ENCODE results near the gene ZC3H4. TPM values are rescaled to one million over a fixed set of nuclear protein-coding genes. Genes with fewer than 3 reads are reported as not detected.

The ZC3H4 gene
- total RNA-seq, 1 experiment from 2014 or later: 51.9 TPM

- peak overlapping the region; percentile 62 for H3K27ac ChIP-seq
- no peaks in the 10 kb centered on the region for H3K9me3 ChIP-seq (ENCODE audit: insufficient read depth, low read depth)
- H3K79me2 ChIP-seq (ENCODE audit: low read depth): peaks cover 90% of the 10 kb centered on the region
- TF ChIP-seq CTCF (conservative IDR thresholded peaks at IDR 0.05) (no peak), EZH2 (IDR thresholded peaks at IDR 0.05; ENCODE audit: low read depth) (no peak)
- peaks cover 44% of the 10 kb centered on the region for H3F3A ChIP-seq (ENCODE audit: insufficient read depth, low read depth)
- H4K20me1 ChIP-seq (ENCODE audit: insufficient read depth): peaks cover 21% of the 10 kb centered on the region; the same call in 1 of the 2 replicates
- H3K4me1 ChIP-seq (replicated peaks; ENCODE audit: insufficient read depth): peaks cover 43% of the 10 kb centered on the region
- H2AFZ ChIP-seq: no peak overlapping the region
- CTCF ChIA-PET: no interaction called here
- H3K36me3 ChIP-seq (ENCODE audit: low read depth): peaks cover 27% of the 10 kb centered on the region
- no peaks in the 10 kb centered on the region for H3K27me3 ChIP-seq (ENCODE audit: insufficient read depth, low read depth)
- no peak overlapping the region for H3K4me3 ChIP-seq
- DNase-seq: no peak
- BruUV-seq (replicated peaks): no TSS peak
- H3K4me2 ChIP-seq: peak overlapping the region; percentile 65
- no peaks in the 10 kb centered on the region for H3K9me2 ChIP-seq (ENCODE audit: insufficient read depth)
- POLR2A ChIA-PET (ENCODE audit: unreplicated experiment): interaction anchor here (0.5 kb wide), 1 partner anchor 199 kb away, joined by 17 read pairs; no protein-coding TSS in a partner anchor
- intact Hi-C loops (cut with micrococcal nuclease; ENCODE audit: unreplicated experiment): no loop called here
Measured at GRCh38 chr19:47106821-47107201, 6.8 kb downstream of the ZC3H4 start.

DNA sequence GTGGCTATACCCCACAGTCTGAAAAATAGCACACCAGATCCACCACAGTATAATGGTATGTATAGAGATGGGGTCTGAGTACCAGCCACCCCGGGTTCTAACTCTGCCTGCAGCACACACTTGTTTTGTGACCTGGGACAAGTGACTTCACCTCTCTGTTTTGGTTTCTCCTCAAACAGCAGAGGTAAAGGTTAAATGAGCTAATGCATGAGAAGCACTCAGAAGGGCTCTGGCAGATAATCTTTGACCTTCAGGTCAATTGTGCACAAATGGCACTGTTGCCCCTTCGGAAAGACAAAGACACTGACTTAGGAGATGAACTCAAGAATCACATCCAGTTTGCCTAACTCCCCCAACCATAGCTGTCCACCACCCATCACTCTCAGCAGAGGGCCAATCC is 7.7 kb downstream of the ZC3H4 start:
- CTCF ChIA-PET: no interaction called here
- Histone ChIP-seq H3K27ac (no peak overlapping the region), H2AFZ (no peak overlapping the region), H3K79me2 (ENCODE audit: low read depth) (peaks cover 90% of the 10 kb centered on the region), H3K4me1 (replicated peaks; ENCODE audit: insufficient read depth) (peaks cover 43% of the 10 kb centered on the region), H3F3A (ENCODE audit: insufficient read depth, low read depth) (peaks cover 44% of the 10 kb centered on the region), H3K9me3 (ENCODE audit: insufficient read depth, low read depth) (no peaks in the 10 kb centered on the region), H3K9me2 (ENCODE audit: insufficient read depth) (no peaks in the 10 kb centered on the region), H3K27me3 (ENCODE audit: insufficient read depth, low read depth) (no peaks in the 10 kb centered on the region), H4K20me1 (ENCODE audit: insufficient read depth) (peaks cover 21% of the 10 kb centered on the region; the same call in 1 of the 2 replicates), H3K4me2 (no peak overlapping the region), H3K4me3 (no peak overlapping the region), H3K36me3 (ENCODE audit: low read depth) (peaks cover 27% of the 10 kb centered on the region)
- BruUV-seq (replicated peaks): no TSS peak
- DNase-seq: no peak
- no peak for TF ChIP-seq EZH2 (IDR thresholded peaks at IDR 0.05; ENCODE audit: low read depth)
- no peak for TF ChIP-seq CTCF (conservative IDR thresholded peaks at IDR 0.05)
- intact Hi-C loops (cut with micrococcal nuclease; ENCODE audit: unreplicated experiment): no loop called here
- POLR2A ChIA-PET (ENCODE audit: unreplicated experiment): no interaction called here

DNA sequence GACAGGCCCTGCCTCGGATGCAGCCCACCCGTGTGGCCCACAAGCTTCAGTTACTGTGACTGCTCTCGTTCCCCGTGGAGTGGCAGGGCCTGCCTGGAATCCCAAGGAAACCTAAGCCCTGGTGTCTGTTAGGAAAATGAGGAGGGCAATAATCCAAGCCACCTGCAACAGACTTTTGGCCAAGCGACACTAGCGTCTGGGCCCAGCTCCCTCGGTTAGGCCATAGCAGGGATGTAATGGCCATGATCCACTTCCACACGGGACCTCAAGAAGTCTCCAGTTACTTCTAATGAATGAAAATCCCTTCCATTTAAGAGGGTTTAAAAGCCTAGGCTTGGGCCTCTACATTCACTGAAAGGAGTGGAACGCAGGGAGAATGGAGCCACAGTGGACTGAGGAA is 8.9 kb downstream of the ZC3H4 start:
- peaks cover 21% of the 10 kb centered on the region; the same call in 1 of the 2 replicates for H4K20me1 ChIP-seq (ENCODE audit: insufficient read depth)

More for the DNA sequence above, 8.9 kb downstream of the ZC3H4 start:
- Histone ChIP-seq H3K4me2 (no peak overlapping the region), H3F3A (ENCODE audit: insufficient read depth, low read depth) (peaks cover 42% of the 10 kb centered on the region), H3K27me3 (ENCODE audit: insufficient read depth, low read depth) (no peaks in the 10 kb centered on the region), H3K9me3 (ENCODE audit: insufficient read depth, low read depth) (no peaks in the 10 kb centered on the region), H2AFZ (no peak overlapping the region), H3K36me3 (ENCODE audit: low read depth) (peaks cover 15% of the 10 kb centered on the region; the same call in 1 of the 2 replicates), H3K4me3 (no peak overlapping the region), H3K4me1 (replicated peaks; ENCODE audit: insufficient read depth) (peaks cover 34% of the 10 kb centered on the region), H3K79me2 (ENCODE audit: low read depth) (peaks cover 89% of the 10 kb centered on the region), H3K9me2 (ENCODE audit: insufficient read depth) (no peaks in the 10 kb centered on the region), H3K27ac (no peak overlapping the region)
- TF ChIP-seq CTCF (conservative IDR thresholded peaks at IDR 0.05): no peak
- TF ChIP-seq EZH2 (IDR thresholded peaks at IDR 0.05; ENCODE audit: low read depth): no peak
- CTCF ChIA-PET: no interaction called here
- POLR2A ChIA-PET (ENCODE audit: unreplicated experiment): no interaction called here
- DNase-seq: no peak
- intact Hi-C loops (cut with micrococcal nuclease; ENCODE audit: unreplicated experiment): no loop called here
- no TSS peak for BruUV-seq (replicated peaks)

All from PC-9 (cell line).